SHP77 (cell line): Measurements from ENCODE around the gene AMPD3.

Source experiments
- DNase-seq, 2 experiments: peaks; one replicate each; lab custom pipeline; 2025; lab: John Stamatoyannopoulos, UW

AMPD3 gene

GRCh38 chr11:10488934-10489691 lies 34.0 kb downstream of the AMPD3 start:
- DNase-seq, result no peak

GRCh38 chr11:10490032-10490397 lies 35.0 kb downstream of the AMPD3 start:
- DNase-seq, result no peak

GRCh38 chr11:10490398-10491241 lies 35.6 kb downstream of the AMPD3 start:
- DNase-seq, result peak; percentile 46 to 62

- no peak for DNase-seq
Measured at GRCh38 chr11:10492084-10492483, 37.0 kb downstream of the AMPD3 start.

- no peak for DNase-seq
Measured at GRCh38 chr11:10493041-10493663, 38.1 kb downstream of the AMPD3 start.

GRCh38 chr11:10494636-10495463 lies 39.8 kb downstream of the AMPD3 start:
- DNase-seq, result no peak

- no peak for DNase-seq
Measured at GRCh38 chr11:10495464-10495786, 40.4 kb downstream of the AMPD3 start.

- no peak for DNase-seq
Measured at GRCh38 chr11:10496296-10496936, 41.4 kb downstream of the AMPD3 start.

GRCh38 chr11:10497371-10498021 lies 42.4 kb downstream of the AMPD3 start:
- no peak for DNase-seq

- no peak for DNase-seq
Measured at GRCh38 chr11:10498022-10498400, 42.9 kb downstream of the AMPD3 start.

- DNase-seq, result no peak
Measured at GRCh38 chr11:10498426-10499250, 43.6 kb downstream of the AMPD3 start.

GRCh38 chr11:10499452-10499851 lies 44.4 kb downstream of the AMPD3 start:
- DNase-seq, result no peak

- DNase-seq, result no peak
Measured at GRCh38 chr11:10499874-10500601, 45.0 kb downstream of the AMPD3 start.

- DNase-seq, result no peak
Measured at GRCh38 chr11:10500757-10501684, 46.0 kb downstream of the AMPD3 start.

- no peak for DNase-seq
Measured at GRCh38 chr11:10502065-10502680, 47.1 kb downstream of the AMPD3 start.

GRCh38 chr11:10502770-10503169 lies 47.7 kb downstream of the AMPD3 start:
- no peak for DNase-seq

GRCh38 chr11:10503221-10503620 lies 48.2 kb downstream of the AMPD3 start:
- no peak for DNase-seq
